Thyroid gland (tissue), 4 donors: ENCODE results near the gene KCTD2.

Experiments used
- CTCF ChIP-seq, 6 experiments: fragments of 200-600 bp in 3 of 6; fragments of 450-650 bp in 3 of 6; sonication (generic) in 3 of 6; IDR thresholded peaks; one replicate each; pipeline ENCODE4 v1.5.1; 2016 to 2019; ENCODE audit warnings: antibody characterized with exemption in 6 of 6, mild to moderate bottlenecking in 2 of 6, inconsistent platforms in 1 of 6, moderate library complexity in 1 of 6
- POLR2A ChIP-seq, 2 donors: fragments of 450-650 bp; IDR thresholded peaks; one replicate each; pipeline ENCODE4 v1.6.1; 2017; ENCODE audit warnings: antibody characterized with exemption in 2 of 2, mild to moderate bottlenecking in 2 of 2, moderate library complexity in 1 of 2

- TF ChIP-seq CTCF (IDR thresholded peaks at IDR 0.05) (no peak), POLR2A (IDR thresholded peaks at IDR 0.05) (no peak)
Measured at GRCh38 chr17:75036643-75037268, 10.3 kb upstream of the KCTD2 start.
